GM18505 (cell line): ENCODE results near the gene TRAK1.

Experiments used
- ATAC-seq: cut with Tn5 transposase; IDR thresholded peaks from one replicate; pipeline ENCODE4 v1.9.1; 2021; ENCODE audit not compliant: unreplicated experiment
- POLR2A ChIP-seq: IDR thresholded peaks from 4 replicates; pipeline ENCODE4 v1.6.1; 2011; ENCODE audit warnings: borderline replicate concordance; ENCODE audit not compliant: insufficient read depth, insufficient read length; ENCODE audit errors: extremely low read depth

The TRAK1 gene

GRCh38 chr3:42229266-42229941, 138.2 kb downstream of the TRAK1 start:
- TF ChIP-seq POLR2A = no peak
- ATAC-seq = no peak

- ATAC-seq = no peak
- TF ChIP-seq POLR2A = no peak
Measured at GRCh38 chr3:42229942-42230688, 139.0 kb downstream of the TRAK1 start.

- ATAC-seq = no peak
- no peak for TF ChIP-seq POLR2A
Measured at GRCh38 chr3:42230860-42231259, 139.7 kb downstream of the TRAK1 start.

- ATAC-seq = no peak
- no peak for TF ChIP-seq POLR2A
Measured at GRCh38 chr3:42235532-42235931, 144.4 kb downstream of the TRAK1 start.

GRCh38 chr3:42236611-42237010, 145.5 kb downstream of the TRAK1 start:
- no peak for TF ChIP-seq POLR2A
- no peak for ATAC-seq

- ATAC-seq = no peak
- no peak for TF ChIP-seq POLR2A
Measured at GRCh38 chr3:42246091-42246490, 154.9 kb downstream of the TRAK1 start.

GRCh38 chr3:42247576-42248027, 156.4 kb downstream of the TRAK1 start:
- no peak for TF ChIP-seq POLR2A
- peak; percentile 73 for ATAC-seq

- TF ChIP-seq POLR2A = no peak
- no peak for ATAC-seq
Measured at GRCh38 chr3:42250761-42251160, 159.6 kb downstream of the TRAK1 start.

GRCh38 chr3:42254566-42254965, 163.4 kb downstream of the TRAK1 start:
- no peak for TF ChIP-seq POLR2A
- ATAC-seq = no peak

GRCh38 chr3:42256135-42256819, 165.1 kb downstream of the TRAK1 start:
- ATAC-seq = no peak
- no peak for TF ChIP-seq POLR2A

GRCh38 chr3:42257007-42257406, 165.8 kb downstream of the TRAK1 start:
- no peak for ATAC-seq
- TF ChIP-seq POLR2A = no peak

GRCh38 chr3:42262525-42262924, 171.4 kb downstream of the TRAK1 start:
- no peak for TF ChIP-seq POLR2A
- ATAC-seq = no peak

GRCh38 chr3:42263354-42264346, 172.5 kb downstream of the TRAK1 start:
- ATAC-seq = no peak
- no peak for TF ChIP-seq POLR2A

- no peak for TF ChIP-seq POLR2A
- no peak for ATAC-seq
Measured at GRCh38 chr3:42264399-42265058, 173.4 kb downstream of the TRAK1 start.
